ENCODE data around the gene GPD1.
A peak's percentile ranks its signal among the peaks of the same experiment; 100 is the strongest.

The GPD1 gene

GRCh38 chr12:50103767-50104321 is at the start of gene GPD1:
Gene GPD1 (plus strand): TSS chr12:50104008. CDS start chr12:50104051, 43 bp downstream.
- no peak for DNase-seq (ENCODE audit: low read depth)

- DNase-seq (ENCODE audit: low read depth): peak; percentile 27
Measured at GRCh38 chr12:50055831-50056638, 47.8 kb upstream of the GPD1 start.

GRCh38 chr12:50056639-50056976 is 47.2 kb upstream of the GPD1 start:
- no peak for DNase-seq (ENCODE audit: low read depth)

GRCh38 chr12:50057000-50057841 is 46.6 kb upstream of the GPD1 start, which contains the start of gene ASIC1:
Gene ASIC1 (plus strand): TSS chr12:50057596. CDS start chr12:50058767, 1,171 bp downstream.
- DNase-seq (ENCODE audit: low read depth): no peak

GRCh38 chr12:50057896-50058670 is 45.7 kb upstream of the GPD1 start:
- DNase-seq (ENCODE audit: low read depth): no peak

- DNase-seq (ENCODE audit: low read depth): no peak
Measured at GRCh38 chr12:50058743-50059312, 45.0 kb upstream of the GPD1 start.

- peak; percentile 28 for DNase-seq (ENCODE audit: low read depth)
Measured at GRCh38 chr12:50059440-50060119, 44.2 kb upstream of the GPD1 start.

- DNase-seq (ENCODE audit: low read depth): no peak
Measured at GRCh38 chr12:50060120-50060468, 43.7 kb upstream of the GPD1 start.

GRCh38 chr12:50061171-50061570 is 42.6 kb upstream of the GPD1 start:
- DNase-seq (ENCODE audit: low read depth): no peak

- no peak for DNase-seq (ENCODE audit: low read depth)
Measured at GRCh38 chr12:50061946-50062686, 41.7 kb upstream of the GPD1 start.

GRCh38 chr12:50062728-50063460 is 40.9 kb upstream of the GPD1 start:
- no peak for DNase-seq (ENCODE audit: low read depth)

- no peak for DNase-seq (ENCODE audit: low read depth)
Measured at GRCh38 chr12:50065726-50066310, 38.0 kb upstream of the GPD1 start.

- no peak for DNase-seq (ENCODE audit: low read depth)
Measured at GRCh38 chr12:50066402-50066801, 37.4 kb upstream of the GPD1 start.

- DNase-seq (ENCODE audit: low read depth): no peak
Measured at GRCh38 chr12:50069069-50069468, 34.7 kb upstream of the GPD1 start.

GRCh38 chr12:50069539-50069938 is 34.3 kb upstream of the GPD1 start:
- no peak for DNase-seq (ENCODE audit: low read depth)

GRCh38 chr12:50070314-50071060 is 33.3 kb upstream of the GPD1 start:
- peak; percentile 49 for DNase-seq (ENCODE audit: low read depth)

GRCh38 chr12:50072198-50072907 is 31.5 kb upstream of the GPD1 start:
- DNase-seq (ENCODE audit: low read depth): no peak

- no peak for DNase-seq (ENCODE audit: low read depth)
Measured at GRCh38 chr12:50073206-50073605, 30.6 kb upstream of the GPD1 start.
